Karpas-422 (cell line): Measurements from ENCODE around the gene CACNA1C. TPM values are rescaled to one million over a fixed set of nuclear protein-coding genes. Genes with fewer than 3 reads are reported as not detected.

ENCODE experiments used
- DNase-seq: peaks from one replicate; pipeline ENCODE4 v3.0.0-alpha.2; 2015
- H2AFZ ChIP-seq: fragments of 200-600 bp; sonication (generic); 2 replicates; pipeline ENCODE4 v1.6.1; 2014; ENCODE audit warnings: antibody characterized with exemption, low read length, mixed read lengths
- H3K27ac ChIP-seq: fragments of 200-600 bp; sonication (generic); 2 replicates; pipeline ENCODE4 v1.5.1; 2014; ENCODE audit warnings: mild to moderate bottlenecking, low read length, moderate library complexity
- H3K27me3 ChIP-seq: fragments of 200-600 bp; sonication (generic); 2 replicates; pipeline ENCODE4 v1.6.1; 2014; ENCODE audit warnings: low read length, mixed read lengths
- H3K36me3 ChIP-seq: fragments of 200-600 bp; sonication (generic); 2 replicates; pipeline ENCODE4 v1.6.1; 2014; ENCODE audit warnings: low read length, mixed read lengths; ENCODE audit not compliant: insufficient read depth
- H3K4me1 ChIP-seq: fragments of 200-600 bp; sonication (generic); 2 replicates; pipeline ENCODE4 v1.6.1; 2014; ENCODE audit warnings: mild to moderate bottlenecking, low read length, mixed read lengths
- H3K4me2 ChIP-seq: fragments of 200-600 bp; sonication (generic); 2 replicates; pipeline ENCODE4 v1.6.1; 2014; ENCODE audit warnings: low read length, low read depth, mild to moderate bottlenecking; ENCODE audit not compliant: poor library complexity, severe bottlenecking
- H3K4me3 ChIP-seq: fragments of 200-600 bp; sonication (generic); 2 replicates; pipeline ENCODE4 v1.5.1; 2014; ENCODE audit warnings: mild to moderate bottlenecking, antibody characterized with exemption, low read length, mixed read lengths
- H3K79me2 ChIP-seq: fragments of 200-600 bp; sonication (generic); 2 replicates; pipeline ENCODE4 v1.6.1; 2014; ENCODE audit warnings: mild to moderate bottlenecking, low read length, mixed read lengths
- H3K9ac ChIP-seq: fragments of 200-600 bp; sonication (generic); 2 replicates; pipeline ENCODE4 v1.6.0; 2014; ENCODE audit warnings: low read length
- H3K9me2 ChIP-seq: fragments of 200-600 bp; sonication (generic), shearing (Covaris generic); replicated peaks from 2 replicates; pipeline ENCODE4 v1.6.0; 2014; ENCODE audit warnings: mild to moderate bottlenecking, low read length, moderate library complexity; ENCODE audit not compliant: insufficient read depth
- H3K9me3 ChIP-seq: fragments of 300-700, 200-600 bp; sonication (generic); 2 replicates; pipeline ENCODE4 v1.6.1; 2014; ENCODE audit warnings: low read length, mixed read lengths
- H4K20me1 ChIP-seq: fragments of 200-600 bp; sonication (generic); 2 replicates; pipeline ENCODE4 v1.6.1; 2014; ENCODE audit warnings: mild to moderate bottlenecking, antibody characterized with exemption, low read length, low read depth; ENCODE audit not compliant: insufficient read depth
- total RNA-seq: library from RNA; depleted of rRNA; stranded (reverse); fragments of >200 nt; shearing (Covaris generic); gene quantifications from 2 replicates; pipeline ENCODE4 v1.2.3, GENCODE V29; 2014; ENCODE audit warnings: low replicate concordance

CACNA1C gene
- total RNA-seq, 1 experiment from 2014 or later: 0.11 TPM

GRCh38 chr12:2267703-2268470, 215.1 kb downstream of the CACNA1C start:
- H3K9me3 ChIP-seq: no peaks in the 10 kb centered on the region
- H3K4me1 ChIP-seq: no peaks in the 10 kb centered on the region
- no peak for DNase-seq
- no peak overlapping the region for H3K27ac ChIP-seq
- H3K9ac ChIP-seq: no peak overlapping the region
- H3K27me3 ChIP-seq: no peaks in the 10 kb centered on the region
- H3K36me3 ChIP-seq: no peaks in the 10 kb centered on the region
- H4K20me1 ChIP-seq: no peaks in the 10 kb centered on the region
- H2AFZ ChIP-seq: no peak overlapping the region
- no peak overlapping the region for H3K4me3 ChIP-seq
- H3K9me2 ChIP-seq: no peaks in the 10 kb centered on the region
- H3K79me2 ChIP-seq: no peaks in the 10 kb centered on the region
- no peak overlapping the region for H3K4me2 ChIP-seq

- Histone ChIP-seq H3K36me3 (no peaks in the 10 kb centered on the region), H3K27ac (no peak overlapping the region), H3K9ac (no peak overlapping the region), H3K79me2 (no peaks in the 10 kb centered on the region), H2AFZ (no peak overlapping the region), H3K9me3 (no peaks in the 10 kb centered on the region), H4K20me1 (no peaks in the 10 kb centered on the region), H3K9me2 (no peaks in the 10 kb centered on the region), H3K4me3 (no peak overlapping the region), H3K4me1 (no peaks in the 10 kb centered on the region), H3K27me3 (no peaks in the 10 kb centered on the region), H3K4me2 (no peak overlapping the region)
- no peak for DNase-seq
Observed at GRCh38 chr12:2268471-2269286, 215.9 kb downstream of the CACNA1C start.

GRCh38 chr12:2270846-2271245, 218.1 kb downstream of the CACNA1C start:
- Histone ChIP-seq H2AFZ (no peak overlapping the region), H3K4me3 (no peak overlapping the region), H3K27me3 (no peaks in the 10 kb centered on the region), H3K36me3 (no peaks in the 10 kb centered on the region), H3K4me2 (no peak overlapping the region), H3K79me2 (no peaks in the 10 kb centered on the region), H3K27ac (no peak overlapping the region), H3K9ac (no peak overlapping the region), H3K9me3 (no peaks in the 10 kb centered on the region), H3K9me2 (no peaks in the 10 kb centered on the region), H3K4me1 (no peaks in the 10 kb centered on the region), H4K20me1 (no peaks in the 10 kb centered on the region)
- no peak for DNase-seq

GRCh38 chr12:2271961-2272360, 219.2 kb downstream of the CACNA1C start:
- no peak overlapping the region for H2AFZ ChIP-seq
- no peaks in the 10 kb centered on the region for H4K20me1 ChIP-seq
- H3K36me3 ChIP-seq: no peaks in the 10 kb centered on the region
- no peaks in the 10 kb centered on the region for H3K4me1 ChIP-seq
- no peaks in the 10 kb centered on the region for H3K9me3 ChIP-seq
- H3K79me2 ChIP-seq: no peaks in the 10 kb centered on the region
- H3K27me3 ChIP-seq: no peaks in the 10 kb centered on the region
- no peak for DNase-seq
- H3K9ac ChIP-seq: no peak overlapping the region
- no peak overlapping the region for H3K4me2 ChIP-seq
- no peak overlapping the region for H3K4me3 ChIP-seq
- no peak overlapping the region for H3K27ac ChIP-seq
- H3K9me2 ChIP-seq: no peaks in the 10 kb centered on the region

GRCh38 chr12:2273288-2273687, 220.5 kb downstream of the CACNA1C start:
- no peak overlapping the region for H2AFZ ChIP-seq
- H3K4me3 ChIP-seq: no peak overlapping the region
- no peaks in the 10 kb centered on the region for H4K20me1 ChIP-seq
- H3K9me3 ChIP-seq: no peaks in the 10 kb centered on the region
- no peaks in the 10 kb centered on the region for H3K27me3 ChIP-seq
- no peak for DNase-seq
- H3K27ac ChIP-seq: no peak overlapping the region
- H3K9ac ChIP-seq: no peak overlapping the region
- H3K4me1 ChIP-seq: no peaks in the 10 kb centered on the region
- H3K4me2 ChIP-seq: no peak overlapping the region
- no peaks in the 10 kb centered on the region for H3K79me2 ChIP-seq
- H3K9me2 ChIP-seq: no peaks in the 10 kb centered on the region
- H3K36me3 ChIP-seq: no peaks in the 10 kb centered on the region

- no peaks in the 10 kb centered on the region for H3K9me2 ChIP-seq
- no peak overlapping the region for H2AFZ ChIP-seq
- H3K9ac ChIP-seq: no peak overlapping the region
- no peaks in the 10 kb centered on the region for H4K20me1 ChIP-seq
- no peaks in the 10 kb centered on the region for H3K79me2 ChIP-seq
- H3K4me1 ChIP-seq: no peaks in the 10 kb centered on the region
- H3K4me3 ChIP-seq: no peak overlapping the region
- H3K27me3 ChIP-seq: no peaks in the 10 kb centered on the region
- H3K27ac ChIP-seq: no peak overlapping the region
- DNase-seq: no peak
- H3K4me2 ChIP-seq: no peak overlapping the region
- H3K36me3 ChIP-seq: no peaks in the 10 kb centered on the region
- no peaks in the 10 kb centered on the region for H3K9me3 ChIP-seq
Observed at GRCh38 chr12:2273751-2274150, 221.0 kb downstream of the CACNA1C start.

GRCh38 chr12:2274733-2275132, 221.9 kb downstream of the CACNA1C start:
- H4K20me1 ChIP-seq: no peaks in the 10 kb centered on the region
- no peak overlapping the region for H3K4me2 ChIP-seq
- H3K4me1 ChIP-seq: no peaks in the 10 kb centered on the region
- no peak for DNase-seq
- no peaks in the 10 kb centered on the region for H3K9me2 ChIP-seq
- H3K27ac ChIP-seq: no peak overlapping the region
- no peak overlapping the region for H2AFZ ChIP-seq
- H3K79me2 ChIP-seq: no peaks in the 10 kb centered on the region
- no peak overlapping the region for H3K4me3 ChIP-seq
- no peaks in the 10 kb centered on the region for H3K9me3 ChIP-seq
- H3K9ac ChIP-seq: no peak overlapping the region
- H3K27me3 ChIP-seq: no peaks in the 10 kb centered on the region
- H3K36me3 ChIP-seq: no peaks in the 10 kb centered on the region

GRCh38 chr12:2276288-2277033, 223.7 kb downstream of the CACNA1C start:
- no peaks in the 10 kb centered on the region for H3K79me2 ChIP-seq
- no peaks in the 10 kb centered on the region for H3K9me2 ChIP-seq
- no peak overlapping the region for H3K9ac ChIP-seq
- H3K36me3 ChIP-seq: no peaks in the 10 kb centered on the region
- H3K27me3 ChIP-seq: no peaks in the 10 kb centered on the region
- no peak overlapping the region for H3K4me3 ChIP-seq
- H3K9me3 ChIP-seq: no peaks in the 10 kb centered on the region
- no peak overlapping the region for H3K4me2 ChIP-seq
- DNase-seq: no peak
- H3K4me1 ChIP-seq: no peaks in the 10 kb centered on the region
- no peak overlapping the region for H3K27ac ChIP-seq
- H2AFZ ChIP-seq: no peak overlapping the region
- H4K20me1 ChIP-seq: no peaks in the 10 kb centered on the region
